Activated CD8-positive, alpha-beta memory T cell treated with anti-CD3 and anti-CD28 coated beads, Interleukin-2, amount 10 ng/mL, durations not matched to agents 7 days and 5 days (primary cell): ENCODE measurements around the gene ATF7. TPM values are rescaled to one million over a fixed set of nuclear protein-coding genes. Genes with fewer than 3 reads are reported as not detected.
"Not testable (repeated sequence)": the region's sequence is repeated elsewhere in the genome, so short reads cannot be mapped to it uniquely, and the experiment has no call there.

ENCODE experiments used
- ATAC-seq: fragments of 150-1000 bp; cut with Tn5 transposase; one replicate; pipeline ENCODE4 v1.10.0; 2021; ENCODE audit warnings: moderate library complexity
- CTCF ChIA-PET: fragments of 350-600 bp; sonication (Branson Sonifier 250); formaldehyde crosslinking; loops from one replicate; lab custom pipeline; 2021; ENCODE audit warnings: antibody characterized with exemption; lab: Charles Lee
- DNase-seq: peaks from one replicate; pipeline ENCODE4 v3.0.0-alpha.2; 2020
- H3K27ac Mint-ChIP-seq: one replicate; pipeline ENCODE4 v1.8.0; 2021; ENCODE audit warnings: mild to moderate bottlenecking, mixed read lengths
- H3K27me3 Mint-ChIP-seq: one replicate; pipeline ENCODE4 v1.8.0; 2021; ENCODE audit warnings: mixed read lengths
- H3K36me3 Mint-ChIP-seq: one replicate; pipeline ENCODE4 v1.8.0; 2021; ENCODE audit warnings: mild to moderate bottlenecking, mixed read lengths
- H3K4me1 Mint-ChIP-seq: one replicate; pipeline ENCODE4 v1.8.0; 2021; ENCODE audit warnings: mixed read lengths
- H3K4me3 Mint-ChIP-seq: one replicate; pipeline ENCODE4 v1.8.0; 2021; ENCODE audit warnings: mild to moderate bottlenecking, moderate library complexity, mixed read lengths
- H3K9me3 Mint-ChIP-seq: one replicate; pipeline ENCODE4 v1.8.0; 2022; ENCODE audit warnings: low read depth, mixed read lengths
- total RNA-seq, 2 experiments: library from RNA; stranded (reverse); gene quantifications; one replicate each; pipeline ENCODE4 v1.2.3, GENCODE V29; 2021

The ATF7 gene
- total RNA-seq, 2 experiments from 2014 or later: 24.6 to 33.8 TPM

GRCh38 chr12:53602176-53602864 is 23.9 kb downstream of the ATF7 start:
- DNase-seq: no peak
- Mint-ChIP-seq H3K36me3 (peaks cover 16% of the 10 kb centered on the region), H3K9me3 (no peaks in the 10 kb centered on the region), H3K27ac (no peak overlapping the region), H3K27me3 (no peaks in the 10 kb centered on the region), H3K4me3 (no peak overlapping the region), H3K4me1 (peaks cover 16% of the 10 kb centered on the region)
- ATAC-seq: no peak
- CTCF ChIA-PET: interaction anchor here (1.0 to 1.3 kb wide), 2 partner anchors 10 to 141 kb away, joined by 3 to 4 read pairs; no protein-coding TSS in a partner anchor

- Mint-ChIP-seq H3K36me3 (peaks cover 16% of the 10 kb centered on the region), H3K27ac (no peak overlapping the region), H3K27me3 (no peaks in the 10 kb centered on the region), H3K4me1 (peaks cover 16% of the 10 kb centered on the region), H3K4me3 (no peak overlapping the region), H3K9me3 (no peaks in the 10 kb centered on the region)
- CTCF ChIA-PET: interaction anchor here (1.2 to 1.3 kb wide), 1 partner anchor 142 kb away, joined by 4 read pairs; no protein-coding TSS in a partner anchor
- no peak for ATAC-seq
- no peak for DNase-seq
Measured at GRCh38 chr12:53601296-53601847, 24.8 kb downstream of the ATF7 start.

- no peaks in the 10 kb centered on the region for H3K9me3 Mint-ChIP-seq
Measured at GRCh38 chr12:53600490-53601295, 25.5 kb downstream of the ATF7 start.

GRCh38 chr12:53599579-53599978 is 26.6 kb downstream of the ATF7 start:
- no peak for DNase-seq
- no peak overlapping the region for H3K4me3 Mint-ChIP-seq
- H3K27ac Mint-ChIP-seq: no peak overlapping the region
- no peaks in the 10 kb centered on the region for H3K9me3 Mint-ChIP-seq
- CTCF ChIA-PET: interaction anchor here (0.8 kb wide), 1 partner anchor 9 kb away, joined by 3 read pairs; no protein-coding TSS in a partner anchor
- no peaks in the 10 kb centered on the region for H3K27me3 Mint-ChIP-seq
- no peak for ATAC-seq
- H3K36me3 Mint-ChIP-seq: peaks cover 18% of the 10 kb centered on the region
- peaks cover 16% of the 10 kb centered on the region for H3K4me1 Mint-ChIP-seq

More at GRCh38 chr12:53600490-53601295, 25.5 kb downstream of the ATF7 start:
- H3K27me3 Mint-ChIP-seq: no peaks in the 10 kb centered on the region
- no peak overlapping the region for H3K4me3 Mint-ChIP-seq
- CTCF ChIA-PET: interaction anchor here (1.2 kb wide), 1 partner anchor 143 kb away, joined by 4 read pairs; no protein-coding TSS in a partner anchor
- no peak overlapping the region for H3K27ac Mint-ChIP-seq
- ATAC-seq (no peak), DNase-seq (no peak)
- peaks cover 16% of the 10 kb centered on the region for H3K36me3 Mint-ChIP-seq
- H3K4me1 Mint-ChIP-seq: peaks cover 16% of the 10 kb centered on the region

GRCh38 chr12:53598971-53599370 is 27.2 kb downstream of the ATF7 start:
- not testable (repeated sequence) for DNase-seq, H3K27me3 Mint-ChIP-seq, H3K4me3 Mint-ChIP-seq, ATAC-seq, H3K9me3 Mint-ChIP-seq, H3K27ac Mint-ChIP-seq
- CTCF ChIA-PET: interaction anchor here (0.8 kb wide), 1 partner anchor 9 kb away, joined by 3 read pairs; no protein-coding TSS in a partner anchor
- Mint-ChIP-seq H3K4me1 (peaks cover 15% of the 10 kb centered on the region), H3K36me3 (peaks cover 18% of the 10 kb centered on the region)

GRCh38 chr12:53596920-53597363 is 29.2 kb downstream of the ATF7 start:
- Mint-ChIP-seq H3K4me3 (no peak overlapping the region), H3K4me1 (peaks cover 2% of the 10 kb centered on the region), H3K9me3 (no peaks in the 10 kb centered on the region), H3K36me3 (peaks cover 16% of the 10 kb centered on the region), H3K27ac (no peak overlapping the region), H3K27me3 (no peaks in the 10 kb centered on the region)
- DNase-seq: no peak
- CTCF ChIA-PET: no interaction called here
- ATAC-seq: no peak

GRCh38 chr12:53594897-53595615 is 31.1 kb downstream of the ATF7 start:
- ATAC-seq: no peak
- Mint-ChIP-seq H3K4me1 (peaks cover 9% of the 10 kb centered on the region), H3K36me3 (peaks cover 12% of the 10 kb centered on the region), H3K27me3 (no peaks in the 10 kb centered on the region), H3K27ac (no peak overlapping the region), H3K4me3 (no peak overlapping the region), H3K9me3 (no peaks in the 10 kb centered on the region)
- CTCF ChIA-PET: no interaction called here
- no peak for DNase-seq

- ATAC-seq (no peak), DNase-seq (no peak)
- Mint-ChIP-seq H3K36me3 (peaks cover 8% of the 10 kb centered on the region), H3K9me3 (no peaks in the 10 kb centered on the region), H3K27ac (no peak overlapping the region), H3K4me1 (peaks cover 20% of the 10 kb centered on the region), H3K27me3 (no peaks in the 10 kb centered on the region), H3K4me3 (no peak overlapping the region)
- CTCF ChIA-PET: interaction anchor here (0.7 to 1.2 kb wide), 2 partner anchors 83 to 434 kb away, joined by 3 to 5 read pairs; partner anchors contain the start of gene ATP5MC2
Measured at GRCh38 chr12:53593707-53594106, 32.5 kb downstream of the ATF7 start.

GRCh38 chr12:53593031-53593430 is 33.2 kb downstream of the ATF7 start:
- no peaks in the 10 kb centered on the region for H3K9me3 Mint-ChIP-seq
- peaks cover 26% of the 10 kb centered on the region for H3K4me1 Mint-ChIP-seq
- no peak overlapping the region for H3K4me3 Mint-ChIP-seq
- H3K36me3 Mint-ChIP-seq: peaks cover 2% of the 10 kb centered on the region
- ATAC-seq (no peak), DNase-seq (no peak)
- H3K27ac Mint-ChIP-seq: no peak overlapping the region
- no peaks in the 10 kb centered on the region for H3K27me3 Mint-ChIP-seq
- CTCF ChIA-PET: interaction anchor here (1.2 to 2.1 kb wide), 2 partner anchors 12 to 84 kb away, joined by 5 read pairs; partner anchors contain the start of gene ATP5MC2

- CTCF ChIA-PET: interaction anchor here (0.8 to 2.1 kb wide), 2 partner anchors 11 to 790 kb away, joined by 3 to 5 read pairs; no protein-coding TSS in a partner anchor
- no peaks in the 10 kb centered on the region for H3K27me3 Mint-ChIP-seq
- no peak for ATAC-seq
- no peak overlapping the region for H3K4me3 Mint-ChIP-seq
- H3K27ac Mint-ChIP-seq: no peak overlapping the region
- no peaks in the 10 kb centered on the region for H3K9me3 Mint-ChIP-seq
- peaks cover 27% of the 10 kb centered on the region for H3K4me1 Mint-ChIP-seq
- peaks cover 2% of the 10 kb centered on the region for H3K36me3 Mint-ChIP-seq
- DNase-seq: no peak
Measured at GRCh38 chr12:53592426-53592825, 33.8 kb downstream of the ATF7 start.

- Mint-ChIP-seq H3K4me1 (peaks cover 33% of the 10 kb centered on the region), H3K27me3 (no peaks in the 10 kb centered on the region), H3K9me3 (no peaks in the 10 kb centered on the region), H3K36me3 (peaks cover 2% of the 10 kb centered on the region), H3K27ac (no peak overlapping the region), H3K4me3 (no peak overlapping the region)
- DNase-seq (no peak), ATAC-seq (no peak)
- CTCF ChIA-PET: interaction anchor here (0.8 to 2.1 kb wide), 3 partner anchors 10 to 789 kb away, joined by 3 to 5 read pairs (median 4); no protein-coding TSS in a partner anchor
Measured at GRCh38 chr12:53591301-53592206, 34.6 kb downstream of the ATF7 start.

- no peaks in the 10 kb centered on the region for H3K27me3 Mint-ChIP-seq
- peaks cover 2% of the 10 kb centered on the region for H3K36me3 Mint-ChIP-seq
- H3K4me3 Mint-ChIP-seq: no peak overlapping the region
- DNase-seq (no peak), ATAC-seq (no peak)
- no peaks in the 10 kb centered on the region for H3K9me3 Mint-ChIP-seq
- H3K4me1 Mint-ChIP-seq: peaks cover 41% of the 10 kb centered on the region
- no peak overlapping the region for H3K27ac Mint-ChIP-seq
- CTCF ChIA-PET: no interaction called here
Measured at GRCh38 chr12:53590652-53591051, 35.5 kb downstream of the ATF7 start.
